ENCODE results near the gene COL20A1. TPM values are rescaled to one million over a fixed set of nuclear protein-coding genes. Genes with fewer than 3 reads are reported as not detected.

The COL20A1 gene
- total and polyA plus RNA-seq, 7 experiments from 2014 or later = 0.08 TPM; not detected in 6

DNA sequence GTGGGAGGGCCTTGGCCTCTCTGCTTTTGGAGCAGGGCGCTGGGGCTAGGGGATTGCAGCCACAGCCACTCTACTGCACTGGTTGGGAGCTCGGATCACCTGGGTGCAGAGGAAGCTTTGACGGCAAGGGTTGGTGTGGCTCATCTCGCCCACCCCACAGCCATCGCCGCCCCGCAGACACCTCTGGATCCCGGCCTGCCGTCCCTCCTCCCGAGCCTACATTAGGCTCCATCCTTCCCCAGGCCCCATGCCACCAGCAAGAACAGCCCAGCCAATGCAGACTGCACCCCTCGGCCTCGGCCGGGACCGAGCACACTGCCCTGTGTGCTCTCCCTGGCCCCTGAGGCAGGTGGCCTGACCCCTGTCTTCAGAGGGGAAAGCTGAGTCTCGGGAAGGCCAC lies 32.5 kb upstream of the COL20A1 start:
- peaks cover 0 to 2% (median 0%) of the 10 kb centered on the region in 11 donors for H3K9me3 Mint-ChIP-seq
- ChIA-PET POLR2A (no interaction called here), CTCF (no interaction called here)
- H3K4me3 ChIP-seq (ENCODE audit: low read length) = no peak overlapping the region
- H3K27ac ChIP-seq (ENCODE audit: low read depth, low read length) = no peak overlapping the region
- intact Hi-C loops (cut with micrococcal nuclease) = no loop called here
- no peak overlapping the region for H3K27ac Mint-ChIP-seq
- peaks cover 0 to 15% (median 4%) of the 10 kb centered on the region in 7 donors for H3K4me1 Mint-ChIP-seq
- H3K4me3 Mint-ChIP-seq = no peak overlapping the region
- DNase-seq (no peak), ATAC-seq (no peak)
- no peaks in the 10 kb centered on the region for H3K36me3 Mint-ChIP-seq
- peaks cover 17 to 51% (median 28%) of the 10 kb centered on the region in 5 donors for H3K27me3 Mint-ChIP-seq
- no peaks in the 10 kb centered on the region for H3K36me3 ChIP-seq (ENCODE audit: control insufficient read depth in 2 of 3, insufficient read depth in 3 of 3, low read length in 3 of 3)
- H3K4me1 ChIP-seq (ENCODE audit: control insufficient read depth in 2 of 2, insufficient read depth in 2 of 2, low read length in 2 of 2) = no peaks in the 10 kb centered on the region
- H3K9me3 ChIP-seq (ENCODE audit: control insufficient read depth in 2 of 3, low read length in 3 of 3) = no peaks in the 10 kb centered on the region
- H3K27me3 ChIP-seq (ENCODE audit: control insufficient read depth in 2 of 2, insufficient read depth in 2 of 2, low read length in 2 of 2) = peaks cover 0 to 3% of the 10 kb centered on the region in 2 donors

DNA sequence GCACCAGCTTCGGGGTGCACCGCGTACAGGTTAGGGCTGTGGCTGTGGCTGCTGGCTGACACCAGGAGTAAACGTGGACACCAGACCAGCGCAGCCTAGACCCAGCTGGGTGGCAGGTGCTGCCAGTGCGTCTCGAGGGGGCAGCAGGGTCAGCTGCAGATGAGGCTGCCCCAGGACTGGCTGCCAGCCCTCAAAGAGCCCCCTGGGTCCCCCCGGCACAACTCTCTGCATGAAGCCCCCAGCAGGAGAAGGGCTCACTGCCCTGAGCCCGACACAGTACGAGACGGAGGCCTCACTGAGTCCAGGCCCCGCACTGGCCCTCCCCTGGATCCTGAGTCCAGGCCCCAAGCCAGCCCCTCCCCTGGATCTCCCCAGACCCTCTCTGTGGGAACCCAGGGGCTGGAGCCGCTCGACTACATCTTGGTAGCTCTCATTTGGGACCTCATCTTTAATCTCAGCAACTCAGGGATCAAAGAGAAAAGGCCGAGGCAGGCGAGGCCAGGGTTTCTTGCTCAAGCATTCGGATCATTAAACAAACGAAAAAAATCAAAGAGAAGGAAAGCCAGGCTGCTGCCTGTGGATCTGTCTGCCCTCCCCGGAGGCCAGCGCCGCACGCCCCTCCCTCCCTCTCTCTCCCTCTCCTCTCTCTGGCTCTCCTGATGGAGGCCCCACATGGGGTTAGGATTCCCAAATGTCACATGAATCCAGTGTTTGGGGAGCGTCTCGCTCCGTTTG lies 31.8 kb upstream of the COL20A1 start:
- no peak overlapping the region for H3K27ac ChIP-seq (ENCODE audit: low read depth, low read length)
- H3K27me3 ChIP-seq (ENCODE audit: control insufficient read depth in 2 of 2, insufficient read depth in 2 of 2, low read length in 2 of 2) = peaks cover 0 to 3% of the 10 kb centered on the region in 2 donors
- H3K4me1 Mint-ChIP-seq = peaks cover 0 to 15% (median 4%) of the 10 kb centered on the region in 7 donors
- peaks cover 0 to 2% (median 0%) of the 10 kb centered on the region in 11 donors for H3K9me3 Mint-ChIP-seq
- H3K4me1 ChIP-seq (ENCODE audit: control insufficient read depth in 2 of 2, insufficient read depth in 2 of 2, low read length in 2 of 2) = no peaks in the 10 kb centered on the region
- ChIA-PET POLR2A (no interaction called here), CTCF (no interaction called here)
- no peaks in the 10 kb centered on the region for H3K36me3 ChIP-seq (ENCODE audit: control insufficient read depth in 2 of 3, insufficient read depth in 3 of 3, low read length in 3 of 3)
- H3K36me3 Mint-ChIP-seq = no peaks in the 10 kb centered on the region
- H3K27ac Mint-ChIP-seq = no peak overlapping the region
- DNase-seq (no peak), ATAC-seq (no peak)
- no peaks in the 10 kb centered on the region for H3K9me3 ChIP-seq (ENCODE audit: control insufficient read depth in 2 of 3, low read length in 3 of 3)
- H3K4me3 ChIP-seq (ENCODE audit: low read length) = no peak overlapping the region
- H3K4me3 Mint-ChIP-seq = no peak overlapping the region
- intact Hi-C loops (cut with micrococcal nuclease) = no loop called here
- peaks cover 10 to 44% (median 22%) of the 10 kb centered on the region in 5 donors for H3K27me3 Mint-ChIP-seq

DNA sequence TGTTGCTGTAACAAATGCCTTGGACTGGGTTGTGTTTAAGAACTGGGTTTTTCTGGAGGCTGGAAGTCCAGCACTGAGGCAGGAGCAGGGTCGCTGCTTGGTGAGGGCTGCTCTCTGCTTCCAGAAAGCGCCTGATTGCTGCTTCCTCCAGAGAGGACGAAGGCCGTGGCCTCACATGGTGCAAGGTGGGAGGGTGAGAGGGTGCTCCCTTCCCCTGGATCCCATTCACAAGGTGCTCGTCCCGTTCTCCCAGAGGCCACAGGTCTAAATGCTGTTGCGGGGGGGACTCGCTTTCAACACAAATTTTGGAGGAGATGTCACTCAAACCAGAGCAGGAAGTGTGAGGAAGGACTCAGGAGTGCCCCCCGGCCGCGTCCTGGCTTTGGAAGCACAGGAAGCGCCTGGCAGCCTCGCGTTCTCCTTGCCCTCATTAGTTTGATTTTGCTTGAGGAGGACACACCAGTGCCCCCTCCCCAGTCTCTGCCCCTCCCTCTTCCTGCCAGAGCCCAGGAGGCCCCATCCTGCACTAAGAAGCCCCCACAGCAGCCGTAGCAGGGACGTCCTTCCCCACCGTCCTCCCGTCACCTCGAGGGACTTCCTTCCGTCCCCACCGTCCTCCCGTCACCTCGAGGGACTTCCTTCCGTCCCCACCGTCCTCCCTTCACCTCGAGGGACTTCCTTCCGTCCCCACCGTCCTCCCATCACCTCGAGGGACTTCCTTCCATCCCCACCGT lies 31.0 kb upstream of the COL20A1 start:
- ChIA-PET POLR2A (no interaction called here), CTCF (no interaction called here)
- Mint-ChIP-seq H3K4me1 (peaks cover 0 to 15% (median 4%) of the 10 kb centered on the region in 7 donors), H3K36me3 (no peaks in the 10 kb centered on the region), H3K9me3 (peaks cover 0 to under 1% (median 0%) of the 10 kb centered on the region in 11 donors), H3K4me3 (peak overlapping the region in 3 of 10 donors; percentile 34 to 68 (median 34)), H3K27ac (peak overlapping the region in 2 of 9 donors; percentile 56 to 60), H3K27me3 (peaks cover 2 to 39% (median 16%) of the 10 kb centered on the region in 5 donors)
- DNase-seq (no peak), ATAC-seq (no peak)
- Histone ChIP-seq H3K9me3 (ENCODE audit: control insufficient read depth in 2 of 3, low read length in 3 of 3) (no peaks in the 10 kb centered on the region), H3K36me3 (ENCODE audit: control insufficient read depth in 2 of 3, insufficient read depth in 3 of 3, low read length in 3 of 3) (no peaks in the 10 kb centered on the region), H3K27me3 (ENCODE audit: control insufficient read depth in 2 of 2, insufficient read depth in 2 of 2, low read length in 2 of 2) (peaks cover 0 to 3% of the 10 kb centered on the region in 2 donors), H3K4me3 (ENCODE audit: low read length) (no peak overlapping the region), H3K27ac (ENCODE audit: low read depth, low read length) (no peak overlapping the region), H3K4me1 (ENCODE audit: control insufficient read depth in 2 of 2, insufficient read depth in 2 of 2, low read length in 2 of 2) (no peaks in the 10 kb centered on the region)
- intact Hi-C loops (cut with micrococcal nuclease) = no loop called here

DNA sequence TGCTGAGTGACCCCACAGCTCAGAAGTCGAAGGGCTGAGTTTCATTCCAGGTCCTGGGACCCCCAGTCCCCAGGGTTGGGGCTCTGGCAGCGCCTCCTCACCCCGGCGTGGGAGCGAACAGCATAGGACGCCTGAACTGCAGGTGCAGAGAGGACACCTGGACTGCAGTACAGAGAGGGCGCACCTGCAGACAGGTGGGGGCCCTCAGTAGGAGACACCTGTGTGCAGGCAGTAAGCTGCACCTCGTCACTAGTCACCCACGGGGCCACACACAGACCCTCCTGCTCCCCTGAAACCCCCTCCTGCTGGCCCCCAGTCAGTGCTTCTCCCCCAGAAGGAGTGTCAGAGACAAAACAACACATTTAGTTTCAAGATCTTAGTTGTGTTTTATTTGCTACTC lies 30.1 kb upstream of the COL20A1 start:
- H3K36me3 ChIP-seq (ENCODE audit: control insufficient read depth in 2 of 3, insufficient read depth in 3 of 3, low read length in 3 of 3) = no peaks in the 10 kb centered on the region
- H3K27ac ChIP-seq (ENCODE audit: low read depth, low read length) = no peak overlapping the region
- ChIA-PET CTCF (no interaction called here), POLR2A (no interaction called here)
- H3K36me3 Mint-ChIP-seq = no peaks in the 10 kb centered on the region
- DNase-seq (no peak), ATAC-seq (no peak)
- H3K27me3 Mint-ChIP-seq = peaks cover 0 to 33% (median 11%) of the 10 kb centered on the region in 5 donors
- no peak overlapping the region for H3K27ac Mint-ChIP-seq
- peaks cover 0 to 15% (median 4%) of the 10 kb centered on the region in 7 donors for H3K4me1 Mint-ChIP-seq
- no peak overlapping the region for H3K4me3 ChIP-seq (ENCODE audit: low read length)
- no peak overlapping the region for H3K4me3 Mint-ChIP-seq
- peaks cover 0 to 3% of the 10 kb centered on the region in 2 donors for H3K27me3 ChIP-seq (ENCODE audit: control insufficient read depth in 2 of 2, insufficient read depth in 2 of 2, low read length in 2 of 2)
- H3K9me3 Mint-ChIP-seq = no peaks in the 10 kb centered on the region
- H3K9me3 ChIP-seq (ENCODE audit: control insufficient read depth in 2 of 3, low read length in 3 of 3) = no peaks in the 10 kb centered on the region
- intact Hi-C loops (cut with micrococcal nuclease) = no loop called here
- H3K4me1 ChIP-seq (ENCODE audit: control insufficient read depth in 2 of 2, insufficient read depth in 2 of 2, low read length in 2 of 2) = no peaks in the 10 kb centered on the region

DNA sequence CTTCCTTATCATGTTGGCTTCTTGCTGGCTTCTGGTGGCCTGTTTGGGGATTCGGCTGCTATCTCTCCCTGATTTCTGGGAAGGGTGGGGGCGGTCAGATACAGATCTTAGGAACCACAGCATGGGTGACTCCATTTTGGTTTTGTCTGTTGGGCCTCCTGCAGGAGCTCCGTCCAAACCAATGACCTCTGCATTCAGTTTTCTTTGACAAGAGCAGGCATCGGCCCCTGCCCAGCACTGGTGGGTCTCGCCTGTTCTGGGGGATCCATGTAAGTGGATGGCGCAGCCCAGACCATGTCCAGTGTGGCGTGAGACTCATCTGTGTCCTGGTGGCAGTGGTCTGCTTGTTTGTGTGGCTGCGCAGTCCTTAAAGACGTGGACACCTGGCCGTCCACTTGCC lies 29.0 kb upstream of the COL20A1 start:
- DNase-seq (no peak), ATAC-seq (no peak)
- Histone ChIP-seq H3K27ac (ENCODE audit: low read depth, low read length) (no peak overlapping the region), H3K27me3 (ENCODE audit: control insufficient read depth in 2 of 2, insufficient read depth in 2 of 2, low read length in 2 of 2) (peaks cover 0 to 3% of the 10 kb centered on the region in 2 donors), H3K4me1 (ENCODE audit: control insufficient read depth in 2 of 2, insufficient read depth in 2 of 2, low read length in 2 of 2) (no peaks in the 10 kb centered on the region), H3K9me3 (ENCODE audit: control insufficient read depth in 2 of 3, low read length in 3 of 3) (no peaks in the 10 kb centered on the region), H3K4me3 (ENCODE audit: low read length) (no peak overlapping the region), H3K36me3 (ENCODE audit: control insufficient read depth in 2 of 3, insufficient read depth in 3 of 3, low read length in 3 of 3) (no peaks in the 10 kb centered on the region)
- Mint-ChIP-seq H3K4me1 (peaks cover 0 to 15% (median 4%) of the 10 kb centered on the region in 7 donors), H3K27me3 (peaks cover 0 to 33% (median 11%) of the 10 kb centered on the region in 5 donors), H3K4me3 (no peak overlapping the region), H3K27ac (no peak overlapping the region), H3K9me3 (no peaks in the 10 kb centered on the region), H3K36me3 (no peaks in the 10 kb centered on the region)
- ChIA-PET CTCF (no interaction called here), POLR2A (no interaction called here)
- intact Hi-C loops (cut with micrococcal nuclease) = no loop called here

DNA sequence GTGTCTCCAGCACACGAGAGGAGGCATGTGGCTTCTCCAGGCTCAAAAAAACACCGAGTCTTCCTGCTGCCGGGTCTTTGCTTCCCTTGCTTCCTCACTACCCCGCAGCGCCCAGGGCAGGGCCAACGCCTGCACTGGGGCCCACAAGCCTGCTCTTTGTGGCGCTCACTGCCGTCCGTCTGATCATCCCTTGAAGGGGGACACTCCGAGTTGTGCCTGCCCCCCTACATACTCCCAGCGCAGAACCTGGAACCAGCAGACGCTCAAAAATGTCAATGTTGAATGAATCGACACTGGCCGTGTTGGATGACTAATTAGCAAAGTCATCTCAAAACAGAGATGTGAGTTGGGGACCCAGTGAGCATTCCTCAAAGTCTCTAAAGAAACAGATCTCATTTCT lies 28.5 kb upstream of the COL20A1 start:
- Mint-ChIP-seq H3K27me3 (peaks cover 0 to 29% (median 9%) of the 10 kb centered on the region in 5 donors), H3K27ac (no peak overlapping the region), H3K36me3 (no peaks in the 10 kb centered on the region), H3K4me3 (no peak overlapping the region), H3K9me3 (no peaks in the 10 kb centered on the region), H3K4me1 (peaks cover 0 to 15% (median 4%) of the 10 kb centered on the region in 7 donors)
- H3K4me3 ChIP-seq (ENCODE audit: low read length) = no peak overlapping the region
- ChIA-PET CTCF (no interaction called here), POLR2A (no interaction called here)
- ATAC-seq (no peak), DNase-seq (no peak)
- no peaks in the 10 kb centered on the region for H3K4me1 ChIP-seq (ENCODE audit: control insufficient read depth in 2 of 2, insufficient read depth in 2 of 2, low read length in 2 of 2)
- intact Hi-C loops (cut with micrococcal nuclease) = no loop called here
- no peaks in the 10 kb centered on the region for H3K9me3 ChIP-seq (ENCODE audit: control insufficient read depth in 2 of 3, low read length in 3 of 3)
- H3K27ac ChIP-seq (ENCODE audit: low read depth, low read length) = no peak overlapping the region
- no peaks in the 10 kb centered on the region for H3K36me3 ChIP-seq (ENCODE audit: control insufficient read depth in 2 of 3, insufficient read depth in 3 of 3, low read length in 3 of 3)
- peaks cover 0 to 3% of the 10 kb centered on the region in 2 donors for H3K27me3 ChIP-seq (ENCODE audit: control insufficient read depth in 2 of 2, insufficient read depth in 2 of 2, low read length in 2 of 2)

All from naive thymus-derived CD4-positive, alpha-beta T cell (primary cell).